Peyer's patch (tissue), 4 donors: Measurements from ENCODE around the gene ADGRG1.

ENCODE experiments used
- POLR2A ChIP-seq, 2 donors: fragments of 450-650 bp; IDR thresholded peaks; one replicate each; pipeline ENCODE4 v1.5.1; 2017; ENCODE audit warnings: antibody characterized with exemption in 2 of 2, mild to moderate bottlenecking in 2 of 2, moderate library complexity in 2 of 2
- TF ChIP-seq, protein P1 (sequence below), 6 experiments: fragments of 450-650 bp in 4 of 6; fragments of 200-600 bp in 2 of 6; sonication (generic) in 1 of 6; IDR thresholded peaks; one replicate each; pipeline ENCODE4 v1.5.1; 2017 to 2019; ENCODE audit warnings: antibody characterized with exemption in 6 of 6, mild to moderate bottlenecking in 3 of 6, moderate library complexity in 1 of 6

DNA sequence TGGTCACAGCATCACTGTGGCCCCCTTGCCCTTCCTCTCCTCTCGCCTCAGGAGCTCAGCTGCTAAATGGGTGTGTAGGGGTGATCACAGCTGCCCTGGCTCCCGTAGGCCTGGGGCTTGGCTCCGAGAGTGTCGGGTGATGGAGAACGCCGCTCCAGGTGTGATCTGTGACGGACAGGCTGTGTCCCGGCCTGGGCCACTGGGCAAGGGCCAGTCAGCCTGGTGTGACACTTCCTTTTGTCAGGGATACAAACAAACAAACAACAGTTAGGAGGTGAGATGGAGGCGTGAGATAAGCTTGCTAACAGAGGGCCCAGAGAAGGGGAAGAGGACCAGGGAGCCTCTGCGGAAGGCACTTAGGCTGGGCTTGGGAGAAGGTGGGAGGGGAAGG, 2.0 kb downstream of the ADGRG1 start:
- no peak for TF ChIP-seq POLR2A (IDR thresholded peaks at IDR 0.05)
- TF ChIP-seq, protein P1, sequence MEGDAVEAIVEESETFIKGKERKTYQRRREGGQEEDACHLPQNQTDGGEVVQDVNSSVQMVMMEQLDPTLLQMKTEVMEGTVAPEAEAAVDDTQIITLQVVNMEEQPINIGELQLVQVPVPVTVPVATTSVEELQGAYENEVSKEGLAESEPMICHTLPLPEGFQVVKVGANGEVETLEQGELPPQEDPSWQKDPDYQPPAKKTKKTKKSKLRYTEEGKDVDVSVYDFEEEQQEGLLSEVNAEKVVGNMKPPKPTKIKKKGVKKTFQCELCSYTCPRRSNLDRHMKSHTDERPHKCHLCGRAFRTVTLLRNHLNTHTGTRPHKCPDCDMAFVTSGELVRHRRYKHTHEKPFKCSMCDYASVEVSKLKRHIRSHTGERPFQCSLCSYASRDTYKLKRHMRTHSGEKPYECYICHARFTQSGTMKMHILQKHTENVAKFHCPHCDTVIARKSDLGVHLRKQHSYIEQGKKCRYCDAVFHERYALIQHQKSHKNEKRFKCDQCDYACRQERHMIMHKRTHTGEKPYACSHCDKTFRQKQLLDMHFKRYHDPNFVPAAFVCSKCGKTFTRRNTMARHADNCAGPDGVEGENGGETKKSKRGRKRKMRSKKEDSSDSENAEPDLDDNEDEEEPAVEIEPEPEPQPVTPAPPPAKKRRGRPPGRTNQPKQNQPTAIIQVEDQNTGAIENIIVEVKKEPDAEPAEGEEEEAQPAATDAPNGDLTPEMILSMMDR (IDR thresholded peaks at IDR 0.05), result no peak
